Liver (tissue), 3 donors: Measurements from ENCODE around the gene GABARAP.

Experiments used
- HNF4A ChIP-seq, 2 donors: conservative IDR thresholded peaks; 2 replicates each; pipeline ENCODE4 v1.6.1; 2016; ENCODE audit warnings: antibody characterized with exemption in 2 of 2, mild to moderate bottlenecking in 2 of 2
- RAD21 ChIP-seq, 2 donors: IDR thresholded peaks; 2 replicates each; pipeline ENCODE4 v1.6.1; 2016; ENCODE audit warnings: antibody characterized with exemption in 2 of 2, mild to moderate bottlenecking in 2 of 2
- RXRA ChIP-seq, 2 donors: IDR thresholded peaks; 2 replicates each; pipeline ENCODE4 v1.6.1; 2017 to 2018; ENCODE audit warnings: antibody characterized with exemption in 2 of 2, mild to moderate bottlenecking in 1 of 2
- SP1 ChIP-seq: IDR thresholded peaks from 2 replicates; pipeline ENCODE4 v1.6.1; 2018; ENCODE audit warnings: antibody characterized with exemption, mild to moderate bottlenecking
- TAF1 ChIP-seq: conservative IDR thresholded peaks from 2 replicates; pipeline ENCODE4 v1.6.1; 2016; ENCODE audit warnings: antibody characterized with exemption, mild to moderate bottlenecking
- YY1 ChIP-seq: IDR thresholded peaks from 2 replicates; pipeline ENCODE4 v1.6.1; 2016; ENCODE audit warnings: antibody characterized with exemption, mild to moderate bottlenecking
- TF ChIP-seq, protein P1 (sequence below): fragments of 150-350 bp; IDR thresholded peaks from 2 replicates; pipeline ENCODE4 v1.5.1; 2017; ENCODE audit warnings: improper control_type of control experiment, low read depth, low read length; ENCODE audit not compliant: missing input control
- TF ChIP-seq, protein P2 (sequence below): IDR thresholded peaks from 2 replicates; pipeline ENCODE4 v1.6.1; 2016; ENCODE audit warnings: antibody characterized with exemption, mild to moderate bottlenecking
- donor health status: healthy.
- donor health status: healthy.

DNA sequence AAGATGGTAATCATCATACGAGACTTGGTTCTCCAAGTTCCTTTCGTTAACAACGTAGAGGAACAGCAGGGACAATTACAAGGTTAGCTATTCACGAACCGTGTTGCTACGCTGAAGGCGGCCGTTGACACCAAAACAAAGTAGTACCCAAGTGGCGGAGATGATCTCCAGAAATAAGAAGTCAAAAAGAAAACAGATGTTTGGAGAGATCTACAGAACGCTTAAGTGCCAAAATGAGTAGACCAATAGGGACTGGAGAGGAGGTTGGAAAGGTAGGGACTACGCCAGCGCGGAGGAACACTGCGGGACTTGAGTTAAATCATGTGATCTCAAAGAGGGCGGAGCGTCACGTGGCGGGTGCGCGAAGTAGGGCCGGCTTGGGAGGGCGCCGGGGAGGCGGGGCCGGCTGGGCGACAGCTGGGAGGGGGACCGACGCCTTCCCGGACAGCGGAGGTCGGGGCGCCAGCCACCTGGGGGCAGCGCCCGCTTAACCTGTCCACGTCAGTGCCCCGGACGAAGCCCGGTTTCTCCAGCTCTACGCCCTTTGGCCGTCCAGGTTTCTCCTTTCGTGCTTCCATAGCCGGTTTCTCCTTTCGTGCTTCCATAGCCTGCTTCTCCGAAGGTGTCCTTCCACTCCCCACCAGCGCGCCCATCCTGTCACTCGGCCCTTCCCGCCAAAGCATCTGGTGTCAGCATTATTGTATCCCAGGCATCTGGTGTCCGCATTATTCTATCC is 636 bp upstream of the GABARAP start:
- TF ChIP-seq, protein P1, sequence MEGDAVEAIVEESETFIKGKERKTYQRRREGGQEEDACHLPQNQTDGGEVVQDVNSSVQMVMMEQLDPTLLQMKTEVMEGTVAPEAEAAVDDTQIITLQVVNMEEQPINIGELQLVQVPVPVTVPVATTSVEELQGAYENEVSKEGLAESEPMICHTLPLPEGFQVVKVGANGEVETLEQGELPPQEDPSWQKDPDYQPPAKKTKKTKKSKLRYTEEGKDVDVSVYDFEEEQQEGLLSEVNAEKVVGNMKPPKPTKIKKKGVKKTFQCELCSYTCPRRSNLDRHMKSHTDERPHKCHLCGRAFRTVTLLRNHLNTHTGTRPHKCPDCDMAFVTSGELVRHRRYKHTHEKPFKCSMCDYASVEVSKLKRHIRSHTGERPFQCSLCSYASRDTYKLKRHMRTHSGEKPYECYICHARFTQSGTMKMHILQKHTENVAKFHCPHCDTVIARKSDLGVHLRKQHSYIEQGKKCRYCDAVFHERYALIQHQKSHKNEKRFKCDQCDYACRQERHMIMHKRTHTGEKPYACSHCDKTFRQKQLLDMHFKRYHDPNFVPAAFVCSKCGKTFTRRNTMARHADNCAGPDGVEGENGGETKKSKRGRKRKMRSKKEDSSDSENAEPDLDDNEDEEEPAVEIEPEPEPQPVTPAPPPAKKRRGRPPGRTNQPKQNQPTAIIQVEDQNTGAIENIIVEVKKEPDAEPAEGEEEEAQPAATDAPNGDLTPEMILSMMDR, result no peak
- TF ChIP-seq, protein P2, sequence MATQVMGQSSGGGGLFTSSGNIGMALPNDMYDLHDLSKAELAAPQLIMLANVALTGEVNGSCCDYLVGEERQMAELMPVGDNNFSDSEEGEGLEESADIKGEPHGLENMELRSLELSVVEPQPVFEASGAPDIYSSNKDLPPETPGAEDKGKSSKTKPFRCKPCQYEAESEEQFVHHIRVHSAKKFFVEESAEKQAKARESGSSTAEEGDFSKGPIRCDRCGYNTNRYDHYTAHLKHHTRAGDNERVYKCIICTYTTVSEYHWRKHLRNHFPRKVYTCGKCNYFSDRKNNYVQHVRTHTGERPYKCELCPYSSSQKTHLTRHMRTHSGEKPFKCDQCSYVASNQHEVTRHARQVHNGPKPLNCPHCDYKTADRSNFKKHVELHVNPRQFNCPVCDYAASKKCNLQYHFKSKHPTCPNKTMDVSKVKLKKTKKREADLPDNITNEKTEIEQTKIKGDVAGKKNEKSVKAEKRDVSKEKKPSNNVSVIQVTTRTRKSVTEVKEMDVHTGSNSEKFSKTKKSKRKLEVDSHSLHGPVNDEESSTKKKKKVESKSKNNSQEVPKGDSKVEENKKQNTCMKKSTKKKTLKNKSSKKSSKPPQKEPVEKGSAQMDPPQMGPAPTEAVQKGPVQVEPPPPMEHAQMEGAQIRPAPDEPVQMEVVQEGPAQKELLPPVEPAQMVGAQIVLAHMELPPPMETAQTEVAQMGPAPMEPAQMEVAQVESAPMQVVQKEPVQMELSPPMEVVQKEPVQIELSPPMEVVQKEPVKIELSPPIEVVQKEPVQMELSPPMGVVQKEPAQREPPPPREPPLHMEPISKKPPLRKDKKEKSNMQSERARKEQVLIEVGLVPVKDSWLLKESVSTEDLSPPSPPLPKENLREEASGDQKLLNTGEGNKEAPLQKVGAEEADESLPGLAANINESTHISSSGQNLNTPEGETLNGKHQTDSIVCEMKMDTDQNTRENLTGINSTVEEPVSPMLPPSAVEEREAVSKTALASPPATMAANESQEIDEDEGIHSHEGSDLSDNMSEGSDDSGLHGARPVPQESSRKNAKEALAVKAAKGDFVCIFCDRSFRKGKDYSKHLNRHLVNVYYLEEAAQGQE, result peak; percentile 57
- TF ChIP-seq SP1 (peak; percentile 45), YY1 (peak; percentile 80), HNF4A (conservative IDR thresholded peaks at IDR 0.05) (no peak), RAD21 (IDR thresholded peaks at IDR 0.05) (peak in 1 of 2 donors; percentile 34), TAF1 (no peak), RXRA (IDR thresholded peaks at IDR 0.05) (no peak)
